ENCODE results near the gene PHIP.
"Not testable (repeated sequence)": the region's sequence is repeated elsewhere in the genome, so short reads cannot be mapped to it uniquely, and the experiment has no call there.

The PHIP gene

DNA sequence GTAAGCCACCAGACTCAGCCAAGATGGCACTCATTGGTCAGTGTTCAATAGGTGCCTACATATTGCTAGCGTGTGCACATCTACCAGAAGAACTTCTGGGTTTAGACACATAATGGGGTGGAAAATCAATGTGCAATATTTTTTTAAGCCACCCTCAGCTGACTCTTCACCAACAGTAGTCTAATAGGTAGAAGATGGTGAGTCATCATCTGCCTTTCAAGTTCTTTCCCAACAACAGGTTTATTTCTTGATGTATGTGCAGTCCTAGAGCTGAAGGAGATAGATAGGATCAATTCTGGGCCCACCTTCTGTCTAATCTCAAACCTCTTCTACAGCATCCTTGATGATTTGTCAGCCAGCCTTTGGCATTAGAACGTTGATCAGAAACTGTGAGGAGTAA, 169.4 kb downstream of the PHIP start:
- Histone ChIP-seq H3K36me3 (ENCODE audit: control insufficient read depth, low read length) (no peaks in the 10 kb centered on the region), H3F3A (ENCODE audit: control insufficient read depth, insufficient read depth) (no peaks in the 10 kb centered on the region; the same call in 1 of the 2 replicates), H3K9me2 (replicated peaks; ENCODE audit: control insufficient read depth, low read length) (no peaks in the 10 kb centered on the region), H3K4me2 (ENCODE audit: low read length) (peak overlapping the region; percentile 55), H3K79me2 (ENCODE audit: control insufficient read depth, low read length) (no peaks in the 10 kb centered on the region), H3K9me3 (ENCODE audit: control insufficient read depth, insufficient read depth, low read length) (no peaks in the 10 kb centered on the region), H4K20me1 (ENCODE audit: control insufficient read depth, insufficient read depth, low read depth, low read length) (no peaks in the 10 kb centered on the region), H3K27ac (ENCODE audit: low read depth, low read length) (no peak overlapping the region), H3K4me3 (ENCODE audit: low read length) (no peak overlapping the region), H3K27me3 (ENCODE audit: control insufficient read depth, low read length) (no peaks in the 10 kb centered on the region), H3K4me1 (ENCODE audit: control insufficient read depth, low read length) (peaks cover 25% of the 10 kb centered on the region)
- TF ChIP-seq CTCF (IDR thresholded peaks at IDR 0.05; ENCODE audit: low read depth, low read length, poor library complexity, severe bottlenecking) (no peak), EZH2phosphoT487 (IDR thresholded peaks at IDR 0.05; ENCODE audit: borderline replicate concordance, low read length) (no peak)

DNA sequence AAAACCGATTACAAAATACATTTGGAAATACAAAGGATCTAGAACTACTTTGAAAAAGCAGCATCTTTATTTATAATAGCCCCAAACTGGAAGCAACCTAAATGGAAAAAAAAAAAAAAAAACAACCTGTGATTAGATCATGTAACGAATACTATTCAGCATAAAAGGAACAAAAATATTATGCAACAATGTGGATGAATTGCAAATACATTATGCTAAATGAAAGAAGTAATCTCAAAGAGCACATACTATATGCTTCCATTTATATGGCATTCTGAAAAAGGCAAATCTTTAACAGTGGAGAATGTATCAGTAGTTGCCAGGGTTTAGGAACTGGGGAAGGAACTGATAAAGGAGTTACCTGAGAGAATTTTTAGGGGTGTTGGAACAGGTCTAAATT, 181.8 kb downstream of the PHIP start:
- no peaks in the 10 kb centered on the region for H3K9me2 ChIP-seq (replicated peaks; ENCODE audit: control insufficient read depth, low read length)

DNA sequence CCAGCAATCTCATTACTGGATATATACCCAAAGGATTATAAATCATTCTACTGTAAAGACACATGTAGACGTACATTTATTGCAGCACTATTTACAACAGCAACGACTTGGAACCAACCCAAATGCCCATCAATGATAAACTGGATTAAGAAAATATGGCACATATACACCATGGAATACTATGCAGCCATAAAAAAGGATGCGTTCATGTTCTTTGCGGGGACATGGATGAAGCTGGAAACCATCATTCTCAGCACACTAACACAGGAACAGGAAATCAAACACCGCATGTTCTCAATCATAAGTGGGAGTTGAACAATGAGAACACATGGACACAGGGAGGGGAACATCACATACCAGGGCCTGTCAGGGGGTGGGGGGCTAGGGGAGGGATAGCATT, 188.2 kb downstream of the PHIP start:
- not testable (repeated sequence) for H3K27me3 ChIP-seq (ENCODE audit: control insufficient read depth, low read length); H3K4me3 ChIP-seq (ENCODE audit: low read length); H3K9me3 ChIP-seq (ENCODE audit: control insufficient read depth, insufficient read depth, low read length); H4K20me1 ChIP-seq (ENCODE audit: control insufficient read depth, insufficient read depth, low read depth, low read length); H3F3A ChIP-seq (ENCODE audit: control insufficient read depth, insufficient read depth); H3K9me2 ChIP-seq (replicated peaks; ENCODE audit: control insufficient read depth, low read length); H3K4me1 ChIP-seq (ENCODE audit: control insufficient read depth, low read length); H3K79me2 ChIP-seq (ENCODE audit: control insufficient read depth, low read length); H3K4me2 ChIP-seq (ENCODE audit: low read length); H3K36me3 ChIP-seq (ENCODE audit: control insufficient read depth, low read length); H3K27ac ChIP-seq (ENCODE audit: low read depth, low read length)

More for the DNA sequence above, 181.8 kb downstream of the PHIP start:
- H3K27me3 ChIP-seq (ENCODE audit: control insufficient read depth, low read length), result no peaks in the 10 kb centered on the region
- H3F3A ChIP-seq (ENCODE audit: control insufficient read depth, insufficient read depth), result no peaks in the 10 kb centered on the region
- H3K27ac ChIP-seq (ENCODE audit: low read depth, low read length), result no peak overlapping the region
- no peaks in the 10 kb centered on the region for H3K79me2 ChIP-seq (ENCODE audit: control insufficient read depth, low read length)
- H3K36me3 ChIP-seq (ENCODE audit: control insufficient read depth, low read length), result peaks cover 4% of the 10 kb centered on the region; the same call in 1 of the 2 replicates
- TF ChIP-seq EZH2phosphoT487 (IDR thresholded peaks at IDR 0.05; ENCODE audit: borderline replicate concordance, low read length) (no peak), CTCF (IDR thresholded peaks at IDR 0.05; ENCODE audit: low read depth, low read length, poor library complexity, severe bottlenecking) (no peak)
- no peaks in the 10 kb centered on the region for H4K20me1 ChIP-seq (ENCODE audit: control insufficient read depth, insufficient read depth, low read depth, low read length)
- no peaks in the 10 kb centered on the region for H3K9me3 ChIP-seq (ENCODE audit: control insufficient read depth, insufficient read depth, low read length)
- H3K4me2 ChIP-seq (ENCODE audit: low read length), result no peak overlapping the region
- no peak overlapping the region for H3K4me3 ChIP-seq (ENCODE audit: low read length)
- H3K4me1 ChIP-seq (ENCODE audit: control insufficient read depth, low read length), result no peaks in the 10 kb centered on the region
